ENCODE results near the gene CEP83. TPM values are rescaled to one million over a fixed set of nuclear protein-coding genes. Genes with fewer than 3 reads are reported as not detected.

The CEP83 gene
- total RNA-seq, 1 experiment from 2014 or later, result 28.9 TPM

- CTCF ChIA-PET, result no interaction called here
- Mint-ChIP-seq H3K4me3 (ENCODE audit: low read depth, unreplicated experiment) (no peak overlapping the region), H3K36me3 (ENCODE audit: insufficient read depth, unreplicated experiment) (no peaks in the 10 kb centered on the region), H3K9me3 (ENCODE audit: low read depth, unreplicated experiment) (no peaks in the 10 kb centered on the region), H3K4me1 (ENCODE audit: low read depth, unreplicated experiment) (no peaks in the 10 kb centered on the region), H3K27ac (ENCODE audit: unreplicated experiment) (no peak overlapping the region), H3K27me3 (ENCODE audit: unreplicated experiment) (no peaks in the 10 kb centered on the region)
- no peak for DNase-seq
- no TSS peak for BruUV-seq (replicated peaks)
- intact Hi-C loops (cut with micrococcal nuclease; ENCODE audit: unreplicated experiment), result no loop called here
- TF ChIP-seq CTCF (IDR thresholded peaks at IDR 0.05; ENCODE audit: unreplicated experiment), result no peak
Observed at GRCh38 chr12:94338006-94338794, 121.5 kb downstream of the CEP83 start.

- CTCF ChIA-PET, result no interaction called here
- no peaks in the 10 kb centered on the region for H3K27me3 Mint-ChIP-seq (ENCODE audit: unreplicated experiment)
- H3K36me3 Mint-ChIP-seq (ENCODE audit: insufficient read depth, unreplicated experiment), result no peaks in the 10 kb centered on the region
- intact Hi-C loops (cut with micrococcal nuclease; ENCODE audit: unreplicated experiment), result no loop called here
- no peaks in the 10 kb centered on the region for H3K4me1 Mint-ChIP-seq (ENCODE audit: low read depth, unreplicated experiment)
- H3K4me3 Mint-ChIP-seq (ENCODE audit: low read depth, unreplicated experiment), result no peak overlapping the region
- H3K27ac Mint-ChIP-seq (ENCODE audit: unreplicated experiment), result no peak overlapping the region
- no peaks in the 10 kb centered on the region for H3K9me3 Mint-ChIP-seq (ENCODE audit: low read depth, unreplicated experiment)
- BruUV-seq (replicated peaks), result no TSS peak
- no peak for TF ChIP-seq CTCF (IDR thresholded peaks at IDR 0.05; ENCODE audit: unreplicated experiment)
- DNase-seq, result no peak
Observed at GRCh38 chr12:94336211-94336925, 123.3 kb downstream of the CEP83 start.

GRCh38 chr12:94333396-94333795, 126.3 kb downstream of the CEP83 start:
- no peaks in the 10 kb centered on the region for H3K4me1 Mint-ChIP-seq (ENCODE audit: low read depth, unreplicated experiment)
- CTCF ChIA-PET, result interaction anchor here (0.6 kb wide), 1 partner anchor 138 kb away, joined by 4 read pairs; no protein-coding TSS in a partner anchor
- H3K36me3 Mint-ChIP-seq (ENCODE audit: insufficient read depth, unreplicated experiment), result no peaks in the 10 kb centered on the region
- no peaks in the 10 kb centered on the region for H3K27me3 Mint-ChIP-seq (ENCODE audit: unreplicated experiment)
- H3K9me3 Mint-ChIP-seq (ENCODE audit: low read depth, unreplicated experiment), result no peaks in the 10 kb centered on the region
- no peak for DNase-seq
- TF ChIP-seq CTCF (IDR thresholded peaks at IDR 0.05; ENCODE audit: unreplicated experiment), result no peak
- BruUV-seq (replicated peaks), result no TSS peak
- H3K27ac Mint-ChIP-seq (ENCODE audit: unreplicated experiment), result no peak overlapping the region
- no peak overlapping the region for H3K4me3 Mint-ChIP-seq (ENCODE audit: low read depth, unreplicated experiment)
- intact Hi-C loops (cut with micrococcal nuclease; ENCODE audit: unreplicated experiment), result no loop called here

- peaks cover 4% of the 10 kb centered on the region for H3K9me3 Mint-ChIP-seq (ENCODE audit: low read depth, unreplicated experiment)
Observed at GRCh38 chr12:94329366-94329765, 130.3 kb downstream of the CEP83 start.

More at GRCh38 chr12:94329366-94329765, 130.3 kb downstream of the CEP83 start:
- CTCF ChIA-PET, result interaction anchor here (0.9 kb wide), 1 partner anchor 104 kb away, joined by 3 read pairs; no protein-coding TSS in a partner anchor
- no peak for TF ChIP-seq CTCF (IDR thresholded peaks at IDR 0.05; ENCODE audit: unreplicated experiment)
- Mint-ChIP-seq H3K4me3 (ENCODE audit: low read depth, unreplicated experiment) (no peak overlapping the region), H3K27ac (ENCODE audit: unreplicated experiment) (no peak overlapping the region), H3K36me3 (ENCODE audit: insufficient read depth, unreplicated experiment) (no peaks in the 10 kb centered on the region), H3K4me1 (ENCODE audit: low read depth, unreplicated experiment) (no peaks in the 10 kb centered on the region), H3K27me3 (ENCODE audit: unreplicated experiment) (no peaks in the 10 kb centered on the region)
- no peak for DNase-seq
- no TSS peak for BruUV-seq (replicated peaks)
- intact Hi-C loops (cut with micrococcal nuclease; ENCODE audit: unreplicated experiment), result loop anchor here (1.0 kb wide), 2 partner anchors 105 to 203 kb away; no protein-coding TSS in a partner anchor

Measured in Calu3 (cell line).